Measurements from ENCODE around the gene ACAP3.

Gene ACAP3

GRCh38 chr1:1348420-1349255 lies 40.9 kb upstream of the ACAP3 start:
- peaks cover 33% of the 10 kb centered on the region for H3K79me1 ChIP-seq (ENCODE audit: low read depth, low read length)
- peak overlapping the region; percentile 99 for H3K9ac ChIP-seq (ENCODE audit: low read depth, low read length, poor library complexity)
- peaks cover 2 to 5% of the 10 kb centered on the region in 2 donors for H3K36me3 ChIP-seq (replicated peaks in 1 of 2; ENCODE audit: control insufficient read depth in 2 of 2, insufficient read depth in 2 of 2, low read length in 2 of 2)
- peaks cover 0 to 3% of the 10 kb centered on the region in 2 donors for H3K9me3 ChIP-seq (replicated peaks in 1 of 2; ENCODE audit: control insufficient read depth in 2 of 2, insufficient read depth in 1 of 2, low read depth in 1 of 2, low read length in 2 of 2)
- peaks cover 0 to 6% (median 1%) of the 10 kb centered on the region in 3 experiments for H3K27me3 ChIP-seq (ENCODE audit: control insufficient read depth in 3 of 3, insufficient read depth in 3 of 3, low read depth in 1 of 3, low read length in 3 of 3)
- peak overlapping the region; percentile 83 to 96 for H3K4me3 ChIP-seq (ENCODE audit: low read length in 2 of 2)
- no peak overlapping the region for H2BK120ac ChIP-seq (ENCODE audit: low read depth, low read length)
- DNase-seq (ENCODE audit: low spot score), result no peak
- no peak overlapping the region for H3K4ac ChIP-seq (ENCODE audit: low read length)
- peak overlapping the region; percentile 98 for H3K23ac ChIP-seq (ENCODE audit: low read depth, low read length, poor library complexity)
- peak overlapping the region; percentile 100 for H3K4me2 ChIP-seq (ENCODE audit: insufficient read depth, low read length, poor library complexity, severe bottlenecking)
- peak overlapping the region; percentile 82 for H2BK5ac ChIP-seq (ENCODE audit: low read length)
- H2BK15ac ChIP-seq (ENCODE audit: low read length), result peak overlapping the region; percentile 67
- no peak overlapping the region for H2BK12ac ChIP-seq (ENCODE audit: low read length)
- H3K27ac ChIP-seq (replicated peaks; ENCODE audit: low read length), result no peak overlapping the region
- peaks cover 24 to 27% of the 10 kb centered on the region in 2 donors for H3K4me1 ChIP-seq (ENCODE audit: control insufficient read depth in 2 of 2, insufficient read depth in 1 of 2, low read depth in 1 of 2, low read length in 2 of 2)
- H4K91ac ChIP-seq (ENCODE audit: low read depth, low read length, poor library complexity), result no peak overlapping the region
- peak overlapping the region; percentile 88 for H2AK5ac ChIP-seq (ENCODE audit: low read depth, low read length)
- peak overlapping the region; percentile 65 for H4K8ac ChIP-seq (ENCODE audit: low read depth, low read length)
- no CpG with 5 or more reads among the region's 109 CpGs for WGBS, 2 donors (ENCODE audit: extremely low coverage in 2 of 2, insufficient read length in 2 of 2, insufficient replicate concordance in 1 of 2)
- peak overlapping the region; percentile 80 for H2AFZ ChIP-seq (ENCODE audit: low read length)
- H3K14ac ChIP-seq (ENCODE audit: low read length), result peak overlapping the region; percentile 97
- peak overlapping the region; percentile 94 for H3K18ac ChIP-seq (ENCODE audit: low read length)

GRCh38 chr1:1347663-1348419 lies 40.1 kb upstream of the ACAP3 start:
- Histone ChIP-seq H3K79me1 (ENCODE audit: low read depth, low read length) (peaks cover 33% of the 10 kb centered on the region), H2BK120ac (ENCODE audit: low read depth, low read length) (no peak overlapping the region), H3K9me3 (replicated peaks in 1 of 2; ENCODE audit: control insufficient read depth in 2 of 2, insufficient read depth in 1 of 2, low read depth in 1 of 2, low read length in 2 of 2) (peaks cover 0 to 2% of the 10 kb centered on the region in 2 donors), H3K27me3 (ENCODE audit: control insufficient read depth in 3 of 3, insufficient read depth in 3 of 3, low read depth in 1 of 3, low read length in 3 of 3) (peaks cover 0 to 2% (median 0%) of the 10 kb centered on the region in 3 experiments), H4K8ac (ENCODE audit: low read depth, low read length) (no peak overlapping the region), H3K36me3 (replicated peaks in 1 of 2; ENCODE audit: control insufficient read depth in 2 of 2, insufficient read depth in 2 of 2, low read length in 2 of 2) (peaks cover 2 to 3% of the 10 kb centered on the region in 2 donors), H2AFZ (ENCODE audit: low read length) (no peak overlapping the region), H3K18ac (ENCODE audit: low read length) (peak overlapping the region; percentile 60), H2BK12ac (ENCODE audit: low read length) (no peak overlapping the region), H3K4ac (ENCODE audit: low read length) (no peak overlapping the region), H4K91ac (ENCODE audit: low read depth, low read length, poor library complexity) (no peak overlapping the region), H2AK5ac (ENCODE audit: low read depth, low read length) (peak overlapping the region; percentile 88), H3K27ac (replicated peaks; ENCODE audit: low read length) (no peak overlapping the region), H3K4me3 (ENCODE audit: low read length in 2 of 2) (peak overlapping the region; percentile 83 to 96), H3K4me1 (ENCODE audit: control insufficient read depth in 2 of 2, insufficient read depth in 1 of 2, low read depth in 1 of 2, low read length in 2 of 2) (peaks cover 23 to 24% of the 10 kb centered on the region in 2 donors), H3K4me2 (ENCODE audit: insufficient read depth, low read length, poor library complexity, severe bottlenecking) (peak overlapping the region; percentile 100), H3K14ac (ENCODE audit: low read length) (no peak overlapping the region), H2BK5ac (ENCODE audit: low read length) (no peak overlapping the region), H3K9ac (ENCODE audit: low read depth, low read length, poor library complexity) (peak overlapping the region; percentile 99), H2BK15ac (ENCODE audit: low read length) (no peak overlapping the region), H3K23ac (ENCODE audit: low read depth, low read length, poor library complexity) (peak overlapping the region; percentile 98)
- DNase-seq (ENCODE audit: low spot score), result no peak
- no CpG with 5 or more reads among the region's 26 CpGs for WGBS, 2 donors (ENCODE audit: extremely low coverage in 2 of 2, insufficient read length in 2 of 2, insufficient replicate concordance in 1 of 2)

GRCh38 chr1:1347026-1347595 lies 39.4 kb upstream of the ACAP3 start:
- H4K91ac ChIP-seq (ENCODE audit: low read depth, low read length, poor library complexity), result no peak overlapping the region
- no peak overlapping the region for H2AK5ac ChIP-seq (ENCODE audit: low read depth, low read length)
- no peaks in the 10 kb centered on the region for H3K9me3 ChIP-seq (replicated peaks in 1 of 2; ENCODE audit: control insufficient read depth in 2 of 2, insufficient read depth in 1 of 2, low read depth in 1 of 2, low read length in 2 of 2)
- H3K4me3 ChIP-seq (ENCODE audit: low read length in 2 of 2), result peak overlapping the region in 1 of 2 donors; percentile 96
- H4K8ac ChIP-seq (ENCODE audit: low read depth, low read length), result no peak overlapping the region
- H3K4me1 ChIP-seq (ENCODE audit: control insufficient read depth in 2 of 2, insufficient read depth in 1 of 2, low read depth in 1 of 2, low read length in 2 of 2), result peaks cover 19 to 21% of the 10 kb centered on the region in 2 donors
- peaks cover 32% of the 10 kb centered on the region for H3K79me1 ChIP-seq (ENCODE audit: low read depth, low read length)
- no peak overlapping the region for H2AFZ ChIP-seq (ENCODE audit: low read length)
- peak overlapping the region; percentile 16 for H3K9ac ChIP-seq (ENCODE audit: low read depth, low read length, poor library complexity)
- peak overlapping the region; percentile 98 for H3K23ac ChIP-seq (ENCODE audit: low read depth, low read length, poor library complexity)
- peak overlapping the region; percentile 30 for H2BK15ac ChIP-seq (ENCODE audit: low read length)
- no peak for DNase-seq (ENCODE audit: low spot score)
- H2BK5ac ChIP-seq (ENCODE audit: low read length), result no peak overlapping the region
- H3K4ac ChIP-seq (ENCODE audit: low read length), result no peak overlapping the region
- H3K27ac ChIP-seq (replicated peaks; ENCODE audit: low read length), result no peak overlapping the region
- no peak overlapping the region for H3K4me2 ChIP-seq (ENCODE audit: insufficient read depth, low read length, poor library complexity, severe bottlenecking)
- H2BK120ac ChIP-seq (ENCODE audit: low read depth, low read length), result no peak overlapping the region
- no CpG with 5 or more reads among the region's 10 CpGs for WGBS, 2 donors (ENCODE audit: extremely low coverage in 2 of 2, insufficient read length in 2 of 2, insufficient replicate concordance in 1 of 2)
- peak overlapping the region; percentile 4 for H2BK12ac ChIP-seq (ENCODE audit: low read length)
- H3K14ac ChIP-seq (ENCODE audit: low read length), result no peak overlapping the region
- no peak overlapping the region for H3K18ac ChIP-seq (ENCODE audit: low read length)
- no peaks in the 10 kb centered on the region for H3K27me3 ChIP-seq (ENCODE audit: control insufficient read depth in 3 of 3, insufficient read depth in 3 of 3, low read depth in 1 of 3, low read length in 3 of 3)
- no peaks in the 10 kb centered on the region for H3K36me3 ChIP-seq (replicated peaks in 1 of 2; ENCODE audit: control insufficient read depth in 2 of 2, insufficient read depth in 2 of 2, low read length in 2 of 2)

All from neuronal stem cell (in vitro differentiated cells).